Activated naive CD4-positive, alpha-beta T cell treated with anti-CD3 and anti-CD28 coated beads, Interleukin-2, amount 50 U/mL, for 72 hours (primary cell): ENCODE results near the gene ARHGEF39. TPM values are rescaled to one million over a fixed set of nuclear protein-coding genes. Genes with fewer than 3 reads are reported as not detected.

ENCODE experiments used
- ATAC-seq, 2 donors: fragments of 150-1000 bp; cut with Tn5 transposase; 2 replicates each; pipeline ENCODE4 v1.10.0; 2021; ENCODE audit warnings: mild to moderate bottlenecking in 2 of 2, moderate library complexity in 2 of 2
- DNase-seq, 2 donors: peaks; one replicate each; pipeline ENCODE4 v3.0.0; 2021 to 2022; ENCODE audit warnings: low spot score in 2 of 2
- H3K27ac Mint-ChIP-seq, 2 donors: one replicate each; pipeline ENCODE4 v1.8.0; 2022; ENCODE audit warnings: mild to moderate bottlenecking in 2 of 2, mixed read lengths in 2 of 2
- H3K36me3 Mint-ChIP-seq, 2 donors: one replicate each; pipeline ENCODE4 v1.8.0; 2022; ENCODE audit warnings: mixed read lengths in 2 of 2
- H3K9me3 Mint-ChIP-seq, 2 donors: one replicate each; pipeline ENCODE4 v1.8.0; 2022; ENCODE audit warnings: mixed read lengths in 2 of 2
- total RNA-seq, 2 donors: library from RNA; stranded (reverse); gene quantifications; one replicate each; pipeline ENCODE4 v1.2.3, GENCODE V29; 2022

Gene ARHGEF39
- total RNA-seq, 2 donors from 2014 or later, result 21.6 to 22.8 TPM

DNA sequence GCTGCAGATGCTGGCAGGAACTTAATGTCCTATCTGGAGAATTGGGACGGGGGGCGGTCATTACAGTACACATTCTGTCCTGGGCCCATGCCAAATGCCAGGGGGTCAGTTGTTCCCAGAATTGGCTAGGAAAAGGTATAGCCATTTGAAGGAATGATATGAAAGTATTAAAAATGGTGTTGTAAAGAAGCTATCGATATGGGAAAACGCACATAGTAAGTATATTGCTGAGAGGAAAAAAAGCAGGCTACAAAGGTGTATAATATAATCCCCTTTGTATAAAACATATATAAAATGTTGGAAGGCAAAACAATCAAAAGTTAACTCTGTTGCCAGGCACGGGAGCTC, 450 bp upstream of the ARHGEF39 start:
- Mint-ChIP-seq H3K9me3 (peaks cover 0 to 10% of the 10 kb centered on the region in 2 donors), H3K36me3 (peaks cover 19 to 22% of the 10 kb centered on the region in 2 donors)

GRCh38 chr9:35662437-35662836, 2.6 kb downstream of the ARHGEF39 start:
- peak overlapping the region; percentile 8 to 93 for H3K27ac Mint-ChIP-seq
- ATAC-seq (no peak), DNase-seq (no peak)
- H3K36me3 Mint-ChIP-seq, result peaks cover 30 to 35% of the 10 kb centered on the region in 2 donors
- H3K9me3 Mint-ChIP-seq, result peaks cover 0 to 2% of the 10 kb centered on the region in 2 donors

More for the DNA sequence above, 450 bp upstream of the ARHGEF39 start:
- H3K27ac Mint-ChIP-seq, result peak overlapping the region in 1 of 2 donors; percentile 84
- DNase-seq, result no peak
- ATAC-seq, result no peak

GRCh38 chr9:35661756-35662350, 3.1 kb downstream of the ARHGEF39 start:
- peak overlapping the region in 1 of 2 donors; percentile 93 for H3K27ac Mint-ChIP-seq
- no peak for DNase-seq

DNA sequence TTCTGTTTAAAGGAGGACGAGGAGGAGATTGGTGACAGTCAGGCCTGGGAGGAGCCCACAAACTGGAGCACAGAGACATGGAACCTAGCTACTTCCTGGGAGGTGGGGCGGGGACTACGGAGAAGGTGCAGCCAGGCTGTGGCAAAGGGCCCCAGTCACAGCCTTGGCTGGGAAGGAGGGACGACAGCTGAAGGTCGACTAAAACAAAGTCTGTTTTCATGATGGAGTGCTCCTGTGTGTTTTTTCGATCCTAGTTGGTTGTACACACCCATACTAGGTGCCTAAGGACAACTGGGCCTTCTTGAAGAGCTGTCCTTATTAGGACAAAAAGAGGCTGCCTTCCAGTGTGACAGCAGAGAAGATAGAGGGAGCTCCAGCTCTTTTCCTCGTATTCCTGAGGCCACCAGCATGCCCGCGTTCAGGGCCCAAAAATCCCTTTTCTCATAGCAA, 4.0 kb downstream of the ARHGEF39 start:
- no peak for ATAC-seq
- peaks cover 30 to 35% of the 10 kb centered on the region in 2 donors for H3K36me3 Mint-ChIP-seq
- peak overlapping the region in 1 of 2 donors; percentile 10 for H3K27ac Mint-ChIP-seq
- H3K9me3 Mint-ChIP-seq, result no peaks in the 10 kb centered on the region
- DNase-seq, result no peak

More at GRCh38 chr9:35661756-35662350, 3.1 kb downstream of the ARHGEF39 start:
- Mint-ChIP-seq H3K9me3 (no peaks in the 10 kb centered on the region), H3K36me3 (peaks cover 30 to 35% of the 10 kb centered on the region in 2 donors)
- no peak for ATAC-seq

GRCh38 chr9:35659340-35659739, 5.7 kb downstream of the ARHGEF39 start:
- ATAC-seq (no peak), DNase-seq (no peak)
- Mint-ChIP-seq H3K9me3 (no peaks in the 10 kb centered on the region), H3K27ac (peak overlapping the region in 1 of 2 donors; percentile 96), H3K36me3 (peaks cover 27 to 34% of the 10 kb centered on the region in 2 donors)

GRCh38 chr9:35658968-35659220, 6.1 kb downstream of the ARHGEF39 start:
- ATAC-seq, result no peak
- no peak for DNase-seq
- no peaks in the 10 kb centered on the region for H3K9me3 Mint-ChIP-seq

GRCh38 chr9:35658137-35658967, 6.6 kb downstream of the ARHGEF39 start, which contains the start of gene CCDC107:
CCDC107 (plus strand) TSS chr9:35658292; CDS start chr9:35658380, 88 bp downstream.
- peaks cover 24 to 25% of the 10 kb centered on the region in 2 donors for H3K36me3 Mint-ChIP-seq
- peak; percentile 85 to 90 for DNase-seq
- H3K27ac Mint-ChIP-seq, result peak within 1 kb of the TSS; percentile 96 to 100
- no peaks in the 10 kb centered on the region for H3K9me3 Mint-ChIP-seq
- peak; percentile 64 to 65 for ATAC-seq

More at GRCh38 chr9:35658968-35659220, 6.1 kb downstream of the ARHGEF39 start:
- Mint-ChIP-seq H3K36me3 (peaks cover 27 to 30% of the 10 kb centered on the region in 2 donors), H3K27ac (peak overlapping the region; percentile 96 to 100)

DNA sequence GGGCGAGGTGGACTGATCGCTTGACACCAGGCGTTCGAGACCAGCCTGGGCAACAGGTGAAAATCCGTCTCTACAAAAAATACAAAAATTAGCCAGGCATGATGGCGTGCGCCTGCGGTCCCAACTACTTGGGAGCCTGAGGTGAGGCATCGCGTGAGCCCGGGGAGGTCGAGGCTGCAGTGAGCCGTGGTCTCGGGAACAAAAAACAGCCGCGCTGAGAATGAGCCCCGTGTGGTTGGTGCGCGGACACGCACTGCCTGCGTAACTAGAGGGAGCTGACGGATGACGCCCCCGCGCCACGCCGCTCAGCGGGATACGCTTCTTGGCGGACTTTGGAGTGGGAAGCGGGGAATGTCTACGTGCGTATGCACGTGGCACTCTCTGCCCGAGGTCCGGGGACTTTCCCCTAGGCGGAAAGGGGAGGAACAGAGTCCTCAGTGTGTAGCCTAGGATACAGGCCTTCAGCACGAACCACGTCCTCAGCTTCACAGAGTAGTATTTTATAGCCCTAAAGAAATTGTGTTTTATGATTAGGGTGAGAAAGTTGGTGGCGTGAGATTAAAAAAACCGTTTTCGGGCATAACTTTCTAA, 7.4 kb downstream of the ARHGEF39 start, which contains the start of gene RMRP:
Gene RMRP (minus strand): TSS at position 474 of the 591 bp plus-strand sequence.
- Mint-ChIP-seq H3K27ac (peak within 1 kb of the TSS; percentile 96 to 100), H3K36me3 (peaks cover 17 to 18% of the 10 kb centered on the region in 2 donors), H3K9me3 (no peaks in the 10 kb centered on the region)
- DNase-seq (peak; percentile 87 to 97), ATAC-seq (peak; percentile 96 to 97)

GRCh38 chr9:35656831-35657545, 8.0 kb downstream of the ARHGEF39 start:
- ATAC-seq, result no peak
- H3K27ac Mint-ChIP-seq, result peak overlapping the region; percentile 96 to 100
- no peak for DNase-seq
- no peaks in the 10 kb centered on the region for H3K9me3 Mint-ChIP-seq
- H3K36me3 Mint-ChIP-seq, result peaks cover 13 to 14% of the 10 kb centered on the region in 2 donors

- Mint-ChIP-seq H3K9me3 (no peaks in the 10 kb centered on the region), H3K27ac (peak overlapping the region in 1 of 2 donors; percentile 96), H3K36me3 (peaks cover 13 to 14% of the 10 kb centered on the region in 2 donors)
- ATAC-seq (no peak), DNase-seq (no peak)
Observed at GRCh38 chr9:35656348-35656747, 8.6 kb downstream of the ARHGEF39 start.

DNA sequence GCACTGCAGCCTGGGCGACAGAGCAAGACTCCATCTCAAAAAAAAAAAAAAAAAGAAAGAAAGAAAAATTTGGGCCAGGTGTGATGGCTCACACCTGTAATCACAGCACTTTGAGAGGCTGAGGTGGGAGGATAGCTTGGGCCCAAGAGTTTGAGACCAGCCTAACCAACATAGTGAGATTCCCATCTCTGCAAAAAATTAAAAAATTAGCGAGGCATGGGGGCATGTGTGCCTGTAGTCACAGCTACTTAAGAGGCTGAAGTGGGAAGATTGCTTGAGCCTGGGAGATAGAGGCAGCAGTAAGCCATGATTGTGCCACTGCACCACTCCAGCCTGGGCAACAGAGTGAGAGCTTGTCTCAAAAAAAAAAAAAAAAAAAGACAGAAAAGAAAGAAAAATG, 11.4 kb downstream of the ARHGEF39 start:
- DNase-seq (no peak), ATAC-seq (no peak)
- Mint-ChIP-seq H3K27ac (no peak overlapping the region), H3K36me3 (peaks cover 9 to 18% of the 10 kb centered on the region in 2 donors), H3K9me3 (no peaks in the 10 kb centered on the region)

DNA sequence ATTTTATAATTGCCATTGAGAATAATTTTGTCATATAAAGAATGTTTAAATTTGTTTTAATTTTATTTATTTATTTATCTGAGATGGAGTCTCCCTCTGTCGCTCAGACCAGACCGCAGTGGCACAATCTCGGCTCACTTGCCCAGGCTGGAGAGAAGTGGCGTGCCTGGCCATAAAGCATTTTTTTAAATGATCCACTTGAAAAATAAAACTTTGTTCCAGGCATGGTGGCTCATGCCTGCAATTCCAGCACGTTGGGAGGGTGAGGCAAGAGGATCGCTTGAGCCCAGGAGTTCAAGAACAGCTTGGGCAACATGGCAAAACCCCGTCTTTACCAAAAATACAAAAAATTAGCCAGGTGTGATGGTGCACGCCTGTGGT, 12.2 kb downstream of the ARHGEF39 start:
- DNase-seq (no peak), ATAC-seq (no peak)
- Mint-ChIP-seq H3K36me3 (peaks cover 9 to 20% of the 10 kb centered on the region in 2 donors), H3K27ac (no peak overlapping the region), H3K9me3 (no peaks in the 10 kb centered on the region)

GRCh38 chr9:35651956-35652828, 12.8 kb downstream of the ARHGEF39 start:
- DNase-seq, result no peak
- Mint-ChIP-seq H3K27ac (peak overlapping the region; percentile 81 to 87), H3K36me3 (peaks cover 9 to 20% of the 10 kb centered on the region in 2 donors), H3K9me3 (no peaks in the 10 kb centered on the region)
- peak in 1 of 2 donors; percentile 42 for ATAC-seq

DNA sequence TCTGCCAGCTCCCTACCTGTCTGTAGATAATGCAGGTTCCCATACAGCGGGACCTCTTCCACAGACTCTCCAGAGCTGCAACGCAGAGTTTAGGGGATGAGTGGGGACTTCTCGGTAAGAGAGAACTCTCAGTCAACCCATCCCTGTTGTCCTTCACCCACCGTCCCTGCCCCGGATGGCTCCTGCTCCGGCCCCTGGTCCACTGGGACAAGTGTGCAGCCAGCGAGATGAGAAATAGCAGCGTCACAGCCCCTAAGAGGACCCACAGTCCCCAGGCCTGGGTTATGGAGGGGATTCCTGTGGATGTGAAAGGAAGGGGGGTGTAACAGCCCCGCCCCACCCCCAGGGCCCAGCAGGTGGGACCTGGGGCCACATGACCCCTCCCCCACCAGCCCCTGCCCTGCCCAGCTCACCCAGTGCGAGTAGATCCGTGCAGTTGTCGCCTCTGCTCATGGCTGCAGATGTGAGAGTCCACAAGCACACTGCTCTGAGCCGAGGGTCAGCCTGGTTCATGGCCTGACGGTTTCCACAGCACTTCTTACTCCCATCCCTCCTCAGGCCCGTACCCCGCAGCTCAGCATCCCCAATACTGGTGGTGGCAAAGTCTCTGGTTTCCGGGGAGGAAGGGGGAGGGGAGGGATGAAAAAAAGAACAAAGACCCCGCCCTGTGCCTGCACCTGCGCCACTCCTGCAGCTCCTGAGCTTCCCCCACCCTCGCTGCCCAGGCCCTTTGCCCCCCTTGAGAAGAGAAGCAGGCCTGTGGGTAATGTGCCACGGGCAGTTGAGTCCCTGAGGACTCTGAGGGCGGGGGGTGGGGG, 14.4 kb downstream of the ARHGEF39 start, which contains the start of gene SIT1:
Gene SIT1 (minus strand): TSS at position 591 of the 818 bp plus-strand sequence. CDS start 78 bp downstream, at position 513.
- Mint-ChIP-seq H3K27ac (peak within 1 kb of the TSS; percentile 81 to 87), H3K9me3 (no peaks in the 10 kb centered on the region), H3K36me3 (peaks cover 9 to 27% of the 10 kb centered on the region in 2 donors)
- ATAC-seq (peak in 1 of 2 donors; percentile 13), DNase-seq (peak in 1 of 2 donors; percentile 37)
